Muscle of arm (tissue), 12 donors: ENCODE measurements around the gene LAMC1. TPM values are rescaled to one million over a fixed set of nuclear protein-coding genes. Genes with fewer than 3 reads are reported as not detected.

Experiments used
- DNase-seq: peaks from one replicate; pipeline ENCODE4 v3.0.0-alpha.2; 2013
- polyA plus RNA-seq, 12 donors: library from polyadenylated mRNA; unstranded; fragments of 120-200 nt; gene quantifications; one replicate each; pipeline ENCODE4 v1.2.1, GENCODE V29; 2013; ENCODE audit not compliant: insufficient read length in 12 of 12

The LAMC1 gene
- polyA plus RNA-seq, 12 donors, result 105 to 460 (median 317) TPM

- no peak for DNase-seq
These were observed 51.0 kb downstream of the LAMC1 start for GRCh38 chr1:183074215-183074614.

- no peak for DNase-seq
These were observed 52.6 kb downstream of the LAMC1 start for GRCh38 chr1:183075861-183076260.

- no peak for DNase-seq
These were observed 53.9 kb downstream of the LAMC1 start for GRCh38 chr1:183077097-183077496.

- DNase-seq, result no peak
These were observed 56.6 kb downstream of the LAMC1 start for GRCh38 chr1:183079712-183080388.

GRCh38 chr1:183080406-183080805 lies 57.2 kb downstream of the LAMC1 start:
- no peak for DNase-seq

GRCh38 chr1:183081402-183082120 lies 58.3 kb downstream of the LAMC1 start:
- DNase-seq, result no peak

GRCh38 chr1:183082650-183083049 lies 59.4 kb downstream of the LAMC1 start:
- DNase-seq, result no peak

GRCh38 chr1:183087001-183087400 lies 63.8 kb downstream of the LAMC1 start:
- DNase-seq, result no peak

- no peak for DNase-seq
These were observed 65.9 kb downstream of the LAMC1 start for GRCh38 chr1:183089025-183089639.

GRCh38 chr1:183090391-183091006 lies 67.3 kb downstream of the LAMC1 start:
- peak; percentile 84 for DNase-seq

GRCh38 chr1:183091181-183091580 lies 68.0 kb downstream of the LAMC1 start:
- DNase-seq, result no peak

GRCh38 chr1:183092350-183092749 lies 69.1 kb downstream of the LAMC1 start:
- no peak for DNase-seq

GRCh38 chr1:183093066-183093668 lies 69.9 kb downstream of the LAMC1 start:
- DNase-seq, result no peak

GRCh38 chr1:183093786-183094298 lies 70.6 kb downstream of the LAMC1 start:
- no peak for DNase-seq

GRCh38 chr1:183094351-183094750 lies 71.1 kb downstream of the LAMC1 start:
- no peak for DNase-seq

GRCh38 chr1:183096351-183096750 lies 73.1 kb downstream of the LAMC1 start:
- DNase-seq, result no peak

- DNase-seq, result peak; percentile 78
These were observed 73.7 kb downstream of the LAMC1 start for GRCh38 chr1:183096894-183097293.

GRCh38 chr1:183097438-183098051 lies 74.3 kb downstream of the LAMC1 start:
- peak; percentile 33 for DNase-seq

- no peak for DNase-seq
These were observed 75.1 kb downstream of the LAMC1 start for GRCh38 chr1:183098317-183098716.

GRCh38 chr1:183100361-183100974 lies 77.2 kb downstream of the LAMC1 start:
- no peak for DNase-seq

GRCh38 chr1:183101081-183101480 lies 77.9 kb downstream of the LAMC1 start:
- no peak for DNase-seq
